Fibroblast of mammary gland (primary cell): ENCODE data around the gene SSPN.
A peak's percentile ranks its signal among the peaks of the same experiment; 100 is the strongest.

Source experiments
- DNase-seq: peaks from one replicate; pipeline ENCODE4 v3.0.0-alpha.2; 2010; ENCODE audit warnings: low read depth
- H3K4me3 ChIP-seq: 2 replicates; pipeline ENCODE4 v1.5.1; 2011; ENCODE audit warnings: low read depth, mild to moderate bottlenecking, low read length, moderate library complexity; ENCODE audit not compliant: control insufficient read depth
- TF ChIP-seq, protein P1 (sequence below): conservative IDR thresholded peaks from 2 replicates; pipeline ENCODE4 v1.5.1; 2011; ENCODE audit warnings: low read depth, low read length, inconsistent platforms; ENCODE audit not compliant: control insufficient read depth, insufficient read depth

Gene SSPN

DNA sequence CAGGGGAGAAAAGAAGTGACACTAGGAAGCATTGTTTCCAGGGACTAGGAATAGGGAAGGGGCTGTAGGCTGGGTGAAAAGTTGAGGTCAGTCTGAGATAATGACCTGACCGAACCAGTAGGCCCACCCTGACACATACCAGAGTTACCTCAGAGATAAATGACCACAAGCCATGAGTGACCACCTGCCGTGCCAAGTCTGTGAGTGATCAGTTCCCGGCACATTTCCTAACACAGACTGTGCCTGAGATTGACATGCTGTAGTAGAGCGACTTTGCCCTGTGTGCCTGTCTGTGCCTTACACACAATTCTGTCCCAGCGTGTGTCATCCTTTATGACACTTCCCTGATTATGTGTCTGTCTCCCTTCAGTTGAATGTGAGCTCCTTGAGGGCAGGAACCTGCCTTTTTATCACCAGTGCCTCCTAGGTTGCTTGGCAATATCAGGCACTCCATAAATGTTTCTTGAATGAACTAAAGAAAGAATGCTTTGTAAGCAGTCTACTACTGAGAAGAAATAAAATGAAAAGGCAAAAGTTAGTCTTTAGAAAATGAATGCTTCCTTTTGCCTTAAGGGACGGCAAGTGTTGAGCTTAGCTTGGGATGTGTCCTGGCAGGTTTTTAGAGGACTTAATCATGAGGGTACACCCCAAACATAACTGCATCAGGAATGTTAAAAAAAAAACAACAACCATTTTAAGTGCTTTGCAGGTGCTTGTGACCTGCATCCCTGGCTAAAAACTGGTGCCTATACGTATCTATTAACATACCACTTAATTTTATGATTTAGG, 9.6 kb upstream of the SSPN start:
- DNase-seq, result no peak
- no peak overlapping the region for H3K4me3 ChIP-seq
- TF ChIP-seq, protein P1, sequence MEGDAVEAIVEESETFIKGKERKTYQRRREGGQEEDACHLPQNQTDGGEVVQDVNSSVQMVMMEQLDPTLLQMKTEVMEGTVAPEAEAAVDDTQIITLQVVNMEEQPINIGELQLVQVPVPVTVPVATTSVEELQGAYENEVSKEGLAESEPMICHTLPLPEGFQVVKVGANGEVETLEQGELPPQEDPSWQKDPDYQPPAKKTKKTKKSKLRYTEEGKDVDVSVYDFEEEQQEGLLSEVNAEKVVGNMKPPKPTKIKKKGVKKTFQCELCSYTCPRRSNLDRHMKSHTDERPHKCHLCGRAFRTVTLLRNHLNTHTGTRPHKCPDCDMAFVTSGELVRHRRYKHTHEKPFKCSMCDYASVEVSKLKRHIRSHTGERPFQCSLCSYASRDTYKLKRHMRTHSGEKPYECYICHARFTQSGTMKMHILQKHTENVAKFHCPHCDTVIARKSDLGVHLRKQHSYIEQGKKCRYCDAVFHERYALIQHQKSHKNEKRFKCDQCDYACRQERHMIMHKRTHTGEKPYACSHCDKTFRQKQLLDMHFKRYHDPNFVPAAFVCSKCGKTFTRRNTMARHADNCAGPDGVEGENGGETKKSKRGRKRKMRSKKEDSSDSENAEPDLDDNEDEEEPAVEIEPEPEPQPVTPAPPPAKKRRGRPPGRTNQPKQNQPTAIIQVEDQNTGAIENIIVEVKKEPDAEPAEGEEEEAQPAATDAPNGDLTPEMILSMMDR, result no peak

- peak; percentile 10 for DNase-seq
- no peak overlapping the region for H3K4me3 ChIP-seq
- TF ChIP-seq, protein P1, result peak; percentile 17
Measured at GRCh38 chr12:26187014-26187798, 8.2 kb upstream of the SSPN start.

- TF ChIP-seq, protein P1, result no peak
- DNase-seq, result peak; percentile 91
- no peak overlapping the region for H3K4me3 ChIP-seq
Measured at GRCh38 chr12:26188127-26188526, 7.2 kb upstream of the SSPN start.

DNA sequence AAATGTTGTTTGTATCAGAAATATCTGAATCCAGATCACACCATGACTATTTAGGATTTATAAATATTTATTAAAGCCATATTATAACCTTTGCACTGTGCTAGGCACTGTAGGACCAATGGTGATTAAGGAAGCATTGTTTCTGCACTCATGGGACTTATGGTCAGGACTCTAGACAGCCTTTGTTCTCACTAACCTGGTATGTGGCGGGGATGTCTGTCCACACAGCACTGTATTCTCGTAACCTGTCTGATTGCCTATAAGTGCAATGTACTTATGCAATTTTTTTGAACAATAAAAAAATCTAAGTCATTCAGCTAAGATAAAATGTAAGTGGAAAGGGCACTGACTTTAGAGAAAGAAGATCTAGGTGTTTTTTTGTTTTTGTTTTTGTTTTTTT, 6.7 kb upstream of the SSPN start:
- TF ChIP-seq, protein P1, result no peak
- DNase-seq, result peak; percentile 26
- no peak overlapping the region for H3K4me3 ChIP-seq

DNA sequence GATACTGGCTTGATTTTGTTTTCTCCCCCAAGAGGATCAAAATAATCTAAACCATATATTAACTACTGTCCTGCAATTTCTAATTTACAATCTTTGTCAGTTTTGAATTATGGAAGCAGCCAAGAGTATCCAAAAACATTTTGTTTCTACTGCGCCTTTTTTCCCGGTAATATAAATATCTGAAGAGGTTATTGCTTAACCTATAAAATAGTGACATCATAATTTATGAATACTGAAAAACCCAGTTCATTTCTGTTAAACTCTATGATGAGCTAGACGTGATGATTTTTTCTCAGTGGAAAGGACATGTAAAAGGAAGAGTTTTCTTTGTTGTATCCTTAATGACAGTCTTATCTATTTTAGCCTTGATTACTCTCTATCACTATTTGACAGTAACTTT, 3.2 kb upstream of the SSPN start:
- H3K4me3 ChIP-seq, result no peak overlapping the region
- TF ChIP-seq, protein P1, result no peak

GRCh38 chr12:26193539-26193938, 1.8 kb upstream of the SSPN start:
- TF ChIP-seq, protein P1, result no peak
- no peak overlapping the region for H3K4me3 ChIP-seq
- no peak for DNase-seq

More for the DNA sequence above, 3.2 kb upstream of the SSPN start:
- no peak for DNase-seq
